ENCODE data around the gene TMEM154.

DNA sequence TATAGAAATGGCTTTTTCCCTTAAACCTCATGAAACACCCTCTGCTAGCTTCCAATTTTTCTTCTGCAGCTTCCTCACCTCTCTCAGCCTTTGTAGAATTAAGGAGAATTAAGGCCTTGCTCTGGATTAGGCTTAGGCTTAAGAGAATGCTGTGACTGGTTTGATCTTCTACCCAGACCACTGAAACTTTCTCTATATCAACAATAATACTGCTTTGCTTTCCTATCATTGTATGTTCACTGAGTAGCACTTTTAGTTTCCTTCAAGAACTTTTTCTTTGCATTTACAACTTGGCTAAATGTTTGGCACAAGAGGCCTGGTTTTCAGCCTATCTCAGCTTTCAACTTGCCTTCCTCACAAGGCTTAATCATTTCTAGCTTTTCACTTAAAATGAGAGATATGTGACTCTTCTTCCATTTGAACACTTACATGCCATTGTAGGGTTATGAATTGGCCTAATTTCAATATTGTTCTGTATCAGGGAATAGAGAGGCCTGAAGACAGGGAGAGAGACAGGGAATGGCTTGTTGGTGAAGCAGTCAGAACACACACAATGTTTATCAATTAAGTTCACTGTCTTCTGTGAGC is 28.2 kb downstream of the TMEM154 start:
- TF ChIP-seq POLR2A (IDR thresholded peaks at IDR 0.05): no peak
- TF ChIP-seq, protein P1, sequence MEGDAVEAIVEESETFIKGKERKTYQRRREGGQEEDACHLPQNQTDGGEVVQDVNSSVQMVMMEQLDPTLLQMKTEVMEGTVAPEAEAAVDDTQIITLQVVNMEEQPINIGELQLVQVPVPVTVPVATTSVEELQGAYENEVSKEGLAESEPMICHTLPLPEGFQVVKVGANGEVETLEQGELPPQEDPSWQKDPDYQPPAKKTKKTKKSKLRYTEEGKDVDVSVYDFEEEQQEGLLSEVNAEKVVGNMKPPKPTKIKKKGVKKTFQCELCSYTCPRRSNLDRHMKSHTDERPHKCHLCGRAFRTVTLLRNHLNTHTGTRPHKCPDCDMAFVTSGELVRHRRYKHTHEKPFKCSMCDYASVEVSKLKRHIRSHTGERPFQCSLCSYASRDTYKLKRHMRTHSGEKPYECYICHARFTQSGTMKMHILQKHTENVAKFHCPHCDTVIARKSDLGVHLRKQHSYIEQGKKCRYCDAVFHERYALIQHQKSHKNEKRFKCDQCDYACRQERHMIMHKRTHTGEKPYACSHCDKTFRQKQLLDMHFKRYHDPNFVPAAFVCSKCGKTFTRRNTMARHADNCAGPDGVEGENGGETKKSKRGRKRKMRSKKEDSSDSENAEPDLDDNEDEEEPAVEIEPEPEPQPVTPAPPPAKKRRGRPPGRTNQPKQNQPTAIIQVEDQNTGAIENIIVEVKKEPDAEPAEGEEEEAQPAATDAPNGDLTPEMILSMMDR (IDR thresholded peaks at IDR 0.05): no peak

Measured in ovary (tissue), 3 donors.